Adrenal gland (tissue), 5 donors: ENCODE data around the gene TMA7B.

ENCODE experiments used
- CTCF ChIP-seq, 6 experiments: fragments of 450-650 bp in 4 of 6; fragments of 200-600 bp in 2 of 6; sonication (generic) in 1 of 6; IDR thresholded peaks; 1 replicate in 5 of 6; 2 replicates in 1 of 6; pipeline versions ENCODE4 v1.5.1 to v1.8.0; 2016 to 2021; ENCODE audit warnings: antibody characterized with exemption in 6 of 6, mild to moderate bottlenecking in 2 of 6, moderate library complexity in 1 of 6
- POLR2A ChIP-seq, 2 donors: fragments of 450-650 bp; IDR thresholded peaks; one replicate each; pipeline ENCODE4 v1.6.1; 2017; ENCODE audit warnings: antibody characterized with exemption in 2 of 2, mild to moderate bottlenecking in 2 of 2, moderate library complexity in 1 of 2
- donor health status: DM: no; HTN: no; CAD: no.

GRCh38 chr22:39997939-39998726, 37.9 kb downstream of the TMA7B start:
- TF ChIP-seq CTCF (IDR thresholded peaks at IDR 0.05) (no peak), POLR2A (IDR thresholded peaks at IDR 0.05) (no peak)
